RKO (cell line): ENCODE results near the gene STRIP2.
"Not testable (repeated sequence)": the region's sequence is repeated elsewhere in the genome, so short reads cannot be mapped to it uniquely, and the experiment has no call there.

Experiments
- DNase-seq: peaks from one replicate; pipeline ENCODE4 v3.0.0-alpha.2; 2016; ENCODE audit warnings: low spot score

The STRIP2 gene

GRCh38 chr7:129453510-129454248, 19.4 kb downstream of the STRIP2 start:
- DNase-seq: no peak

DNA sequence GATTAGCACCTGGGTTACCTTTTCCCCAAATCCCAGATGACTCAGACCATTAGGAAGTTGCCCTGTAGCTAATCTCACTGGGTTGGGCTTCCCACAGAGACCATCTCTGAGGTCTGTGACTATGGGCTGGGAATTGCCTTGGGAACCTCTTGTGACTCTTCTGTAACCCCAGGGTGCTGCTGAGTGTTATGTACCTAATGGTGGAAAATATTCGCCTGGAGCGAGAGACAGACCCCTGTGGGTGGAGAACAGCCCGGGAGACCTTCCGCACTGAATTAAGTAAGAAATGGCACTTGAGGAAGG, 20.0 kb downstream of the STRIP2 start:
- no peak for DNase-seq

- no peak for DNase-seq
Measured at GRCh38 chr7:129456421-129456820, 22.2 kb downstream of the STRIP2 start.

- DNase-seq: no peak
Measured at GRCh38 chr7:129457101-129457500, 22.9 kb downstream of the STRIP2 start.

GRCh38 chr7:129458171-129458570, 23.9 kb downstream of the STRIP2 start:
- no peak for DNase-seq

- no peak for DNase-seq
Measured at GRCh38 chr7:129461809-129462208, 27.6 kb downstream of the STRIP2 start.

DNA sequence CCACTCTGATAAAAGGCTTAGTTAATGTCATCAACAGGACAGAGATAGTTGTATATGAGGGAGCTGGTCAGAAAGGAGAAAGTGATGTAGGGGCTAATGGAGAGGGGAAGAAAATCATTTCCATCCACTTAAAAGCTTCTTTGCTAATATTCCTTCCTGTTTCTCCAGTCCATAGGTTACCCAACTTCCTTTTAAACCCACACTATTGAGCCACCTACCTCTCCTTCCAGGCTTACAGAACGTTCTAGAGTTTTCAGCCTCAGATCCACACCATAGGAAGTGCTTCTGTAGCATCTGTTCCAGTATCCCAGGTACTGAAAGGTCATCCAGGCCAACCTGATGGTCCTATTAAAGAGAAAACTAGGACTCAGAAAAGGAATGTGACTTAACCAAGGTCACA, 28.2 kb downstream of the STRIP2 start:
- no peak for DNase-seq

- no peak for DNase-seq
Measured at GRCh38 chr7:129464194-129464593, 30.0 kb downstream of the STRIP2 start.

- DNase-seq: no peak
Measured at GRCh38 chr7:129465080-129465479, 30.8 kb downstream of the STRIP2 start.

DNA sequence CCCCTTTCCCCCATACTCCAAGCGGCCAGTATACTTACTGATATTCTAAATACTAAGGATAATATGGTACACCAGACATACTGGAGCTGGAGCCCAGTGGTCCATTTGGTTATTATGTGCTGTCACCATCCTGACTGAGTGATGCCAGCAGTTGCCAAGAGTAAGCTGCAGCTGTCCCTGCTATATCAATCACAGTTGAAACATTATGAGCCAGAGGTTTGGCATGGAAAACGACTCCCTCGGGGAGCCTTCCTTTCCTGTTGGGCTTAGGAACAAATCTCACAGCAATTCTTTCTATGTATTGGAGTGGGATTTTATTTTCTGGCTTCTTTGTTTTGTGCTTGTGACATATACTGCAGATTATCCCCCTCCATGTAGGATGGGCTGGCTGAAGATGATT, 32.6 kb downstream of the STRIP2 start:
- DNase-seq: no peak

- no peak for DNase-seq
Measured at GRCh38 chr7:129468087-129468486, 33.9 kb downstream of the STRIP2 start.

DNA sequence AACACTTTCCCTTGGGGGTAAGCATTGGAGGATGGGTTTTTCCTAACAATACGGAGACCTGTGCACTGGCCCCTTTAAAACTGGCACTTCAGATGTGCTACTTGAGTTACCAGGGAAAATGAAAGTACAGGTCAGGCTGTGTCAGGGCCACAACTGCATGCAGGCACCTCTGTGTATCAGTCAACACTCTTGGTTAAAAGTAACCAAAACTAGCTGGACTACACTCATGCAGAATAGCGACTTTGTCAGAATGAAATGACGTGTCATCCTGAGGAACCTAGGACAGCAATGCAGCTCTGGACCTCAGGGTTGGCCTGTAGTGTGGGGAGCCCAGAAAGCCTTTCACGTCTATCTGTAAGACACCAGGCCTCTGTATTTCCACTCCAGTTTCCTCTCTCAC, 34.3 kb downstream of the STRIP2 start:
- no peak for DNase-seq

DNA sequence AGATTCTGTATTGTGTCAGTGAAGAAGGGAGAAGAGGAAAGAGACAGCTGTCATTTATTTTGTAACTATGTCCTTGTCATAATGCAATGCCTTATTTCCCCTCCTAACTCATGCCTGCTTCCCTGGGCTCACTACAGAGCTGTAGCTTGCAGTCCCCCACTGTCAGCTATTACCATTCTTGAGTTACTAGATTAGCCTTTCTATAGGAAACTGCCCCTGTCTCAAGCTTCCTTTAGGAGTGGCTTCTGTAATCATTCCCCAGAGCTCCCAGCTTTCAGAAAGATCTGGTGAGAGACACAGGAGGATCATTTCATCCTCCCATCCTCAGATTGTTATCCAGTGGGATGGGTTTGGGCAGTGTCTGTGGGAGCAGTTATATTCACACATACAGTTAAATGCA, 35.7 kb downstream of the STRIP2 start:
- DNase-seq: no peak

GRCh38 chr7:129470411-129470810, 36.2 kb downstream of the STRIP2 start:
- DNase-seq: no peak

DNA sequence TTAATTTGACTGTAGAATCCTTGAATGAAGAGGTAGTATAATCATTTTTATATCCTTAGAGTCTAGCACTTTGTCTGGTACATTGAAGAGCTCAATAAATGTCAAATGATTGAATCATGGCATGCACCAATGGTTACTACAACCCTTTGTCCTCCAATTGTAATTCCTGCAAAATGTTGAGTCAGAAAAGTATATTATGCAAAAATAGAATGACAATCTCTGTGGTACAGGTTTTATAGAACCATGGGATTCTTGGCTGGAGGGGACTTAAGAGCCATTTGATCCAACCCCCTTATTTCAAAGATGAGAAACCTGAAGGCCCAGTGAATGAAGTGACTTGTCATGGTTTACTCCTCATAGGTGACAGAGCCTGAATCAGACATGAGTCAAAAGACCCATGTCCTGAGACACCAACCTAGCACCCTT, 37.2 kb downstream of the STRIP2 start:
- DNase-seq: peak; percentile 83

GRCh38 chr7:129475931-129476330, 41.7 kb downstream of the STRIP2 start:
- DNase-seq: not testable (repeated sequence)

- not testable (repeated sequence) for DNase-seq
Measured at GRCh38 chr7:129476398-129476797, 42.2 kb downstream of the STRIP2 start.

GRCh38 chr7:129479831-129480230, 45.6 kb downstream of the STRIP2 start:
- DNase-seq: no peak

DNA sequence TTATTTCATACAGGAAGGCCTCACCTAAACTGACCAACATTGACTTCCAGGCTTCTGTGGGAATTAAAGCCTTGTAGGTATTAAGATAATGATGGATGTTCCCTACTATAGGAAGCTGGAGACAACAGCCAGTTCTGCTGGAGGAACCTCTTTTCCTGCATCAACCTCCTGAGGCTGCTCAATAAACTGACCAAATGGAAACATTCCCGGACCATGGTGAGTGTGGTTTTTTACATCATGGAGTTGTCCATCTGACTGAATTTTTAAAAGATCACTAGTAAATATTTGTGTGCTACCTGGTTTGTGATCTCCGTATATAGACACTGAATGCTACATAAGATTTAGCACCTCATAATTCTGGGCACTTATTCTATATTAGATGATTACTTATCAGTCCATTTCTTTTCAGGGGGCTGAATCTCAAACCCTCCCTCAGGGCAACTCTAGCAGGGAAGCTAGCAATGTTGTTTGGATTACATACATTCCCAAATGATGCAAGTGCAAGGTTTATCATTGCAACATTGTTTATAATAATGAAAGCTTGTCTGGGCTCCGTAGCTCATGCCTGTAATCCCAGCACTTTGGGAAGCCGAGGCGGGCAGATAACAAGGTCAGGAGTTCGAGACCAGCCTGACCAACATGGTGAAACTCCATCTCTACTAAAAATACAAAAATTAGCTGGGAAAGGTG, 46.6 kb downstream of the STRIP2 start:
- DNase-seq: no peak

DNA sequence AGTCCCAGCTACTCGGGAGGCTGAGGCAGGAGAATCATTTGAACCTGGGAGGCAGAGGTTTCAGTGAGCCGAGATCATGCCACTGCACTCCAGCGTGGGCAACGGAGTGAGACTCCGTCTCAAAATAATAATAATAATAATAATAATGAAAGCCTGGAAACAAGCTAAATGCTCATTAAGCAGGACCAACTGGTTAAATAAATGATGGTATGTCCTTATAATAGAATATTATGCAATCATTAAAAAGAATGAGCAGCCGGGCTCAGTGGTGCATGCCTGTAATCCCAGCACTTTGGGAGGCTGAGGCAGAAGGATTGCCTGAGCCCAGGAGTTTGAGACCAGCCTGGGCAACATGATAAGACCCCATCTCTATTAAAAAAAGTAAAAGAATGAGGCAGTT, 47.1 kb downstream of the STRIP2 start:
- not testable (repeated sequence) for DNase-seq

GRCh38 chr7:129482781-129483180, 48.5 kb downstream of the STRIP2 start:
- DNase-seq: no peak

GRCh38 chr7:129489491-129489890, 55.3 kb downstream of the STRIP2 start:
- no peak for DNase-seq

GRCh38 chr7:129492391-129492790, 58.2 kb downstream of the STRIP2 start:
- no peak for DNase-seq

- peak; percentile 47 for DNase-seq
Measured at GRCh38 chr7:129493555-129493954, 59.3 kb downstream of the STRIP2 start.
